ENCODE measurements around the gene CCPG1.

DNA sequence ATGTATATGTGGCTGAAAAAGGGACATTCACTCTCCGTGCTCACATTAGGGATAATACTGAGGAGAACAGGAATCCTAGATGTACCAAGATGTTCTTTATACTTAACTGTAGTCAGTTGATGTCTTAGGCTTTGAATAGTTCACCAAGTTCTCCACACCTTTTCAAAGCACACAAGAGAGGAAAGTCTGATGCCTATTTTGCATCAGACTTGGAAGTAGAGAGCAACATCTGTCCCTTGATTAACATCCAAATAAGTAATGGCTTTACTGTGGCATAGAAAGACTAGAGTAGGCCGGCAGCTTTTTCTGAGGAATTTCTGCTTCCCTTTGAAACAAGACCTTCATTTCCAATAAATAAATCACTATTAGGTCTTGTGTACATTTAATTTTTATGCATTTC lies 55.1 kb downstream of the CCPG1 start:
- TF ChIP-seq CTCF (conservative IDR thresholded peaks at IDR 0.05; ENCODE audit: low read depth, low read length) (no peak), EZH2 (IDR thresholded peaks at IDR 0.05; ENCODE audit: borderline replicate concordance, low read depth, low read length, poor library complexity, severe bottlenecking) (no peak)
